ENCODE measurements around the gene LPAR5. TPM values are rescaled to one million over a fixed set of nuclear protein-coding genes. Genes with fewer than 3 reads are reported as not detected.

The LPAR5 gene
- total and polyA plus RNA-seq, 2 of the 13 experiments (the other 11 are each of a cell fraction or from before 2014, with no cell fraction given), result 0.09 to 0.32 TPM

- H3K27me3 ChIP-seq (ENCODE audit: control insufficient read depth in 1 of 2, insufficient read depth in 2 of 2, low read length in 2 of 2), result no peaks in the 10 kb centered on the region; a peak in 1 of 5 replicates
- peaks cover 18% of the 10 kb centered on the region for H3K4me1 ChIP-seq (ENCODE audit: insufficient read depth, low read length)
- peaks cover 7% of the 10 kb centered on the region for H3K79me2 ChIP-seq (ENCODE audit: insufficient read depth, low read length)
- H3K36me3 ChIP-seq (replicated peaks in 1 of 2; ENCODE audit: control insufficient read depth in 1 of 2, insufficient read depth in 2 of 2, low read length in 2 of 2), result peaks cover 1 to 14% of the 10 kb centered on the region in 2 experiments; a peak in 4 of 5 replicates
- intact Hi-C loops (cut with micrococcal nuclease; ENCODE audit: unreplicated experiment), result loop anchor here (1.0 to 2.0 kb wide), 2 partner anchors 26 to 46 kb away; partner anchors contain the start of gene ZNF384
- DNase-seq (ENCODE audit: low spot score) (peak; percentile 99), FAIRE-seq (peak; percentile 90), ATAC-seq (peak; percentile 99)
- no peaks in the 10 kb centered on the region for H4K20me1 ChIP-seq (ENCODE audit: insufficient read depth, low read length)
- no TSS peak for BruUV-seq (replicated peaks)
- 2% methylated on average over 24 of the region's 37 CpGs for WGBS (ENCODE audit: low lambda C conversion rate)
- H3K9me3 ChIP-seq (ENCODE audit: low read length), result no peaks in the 10 kb centered on the region
- peak within 1 kb of the TSS; percentile 99 for H2AFZ ChIP-seq (ENCODE audit: low read length)
- peak within 1 kb of the TSS; percentile 81 for H3K9ac ChIP-seq (ENCODE audit: insufficient read depth, low read depth, low read length)
- ChIA-PET POLR2A (interaction anchor here (3.4 kb wide), 1 partner anchor 26 kb away, joined by 19 read pairs; the partner anchor contains the start of gene ZNF384), CTCF (ENCODE audit: low intra/inter-chr PET ratio, low total read pairs) (no interaction called here)
- peak within 1 kb of the TSS; percentile 77 to 92 (median 87) for H3K4me3 ChIP-seq (replicated peaks in 1 of 3; ENCODE audit: insufficient read depth in 1 of 3, low read depth in 2 of 3, low read length in 3 of 3)
- peak within 1 kb of the TSS; percentile 79 for H3K4me2 ChIP-seq (ENCODE audit: low read depth, low read length)
- in situ Hi-C loops (cut with HindIII; ENCODE audit: extremely low pct_ligation_motif_present, low pct_unique_long_range_greater_than_20kb), result loop anchor here (5.0 kb wide), 1 partner anchor 34 kb away; no protein-coding TSS in a partner anchor
- peak within 1 kb of the TSS; percentile 72 for H3K27ac ChIP-seq (ENCODE audit: extremely low read length, insufficient read depth, low read length)
- TF ChIP-seq ZNF740 (CRISPR knock-in tag; IDR thresholded peaks at IDR 0.05) (peak; percentile 76; the same call in 1 of the 2 replicates), ATF2 (CRISPR knock-in tag; IDR thresholded peaks at IDR 0.05) (peak; percentile 99), ZNF20 (CRISPR knock-in tag; IDR thresholded peaks at IDR 0.05) (no peak), SRSF4 (IDR thresholded peaks at IDR 0.05; ENCODE audit: low read depth, low read length, poor library complexity, severe bottlenecking) (no peak), MYC (CRISPR knock-in tag; IDR thresholded peaks at IDR 0.05; ENCODE audit: borderline replicate concordance) (peak; percentile 58; the same call in 1 of the 2 replicates), MIER3 (CRISPR knock-in tag; IDR thresholded peaks at IDR 0.05; ENCODE audit: borderline replicate concordance) (peak; percentile 79), ZMAT3 (CRISPR knock-in tag; conservative IDR thresholded peaks at IDR 0.05) (0 out of 2 replicates have a peak, but pooled peaks have one; percentile 43), ZBTB34 (CRISPR knock-in tag; IDR thresholded peaks at IDR 0.05) (no peak; the same call in 1 of the 2 replicates), FOXP4 (CRISPR knock-in tag; IDR thresholded peaks at IDR 0.05) (peak; percentile 69; the same call in 1 of the 2 replicates), PRDM15 (CRISPR knock-in tag; IDR thresholded peaks at IDR 0.05) (no peak), NRL (CRISPR knock-in tag; IDR thresholded peaks at IDR 0.05; ENCODE audit: borderline replicate concordance) (peak; percentile 32; the same call in 1 of the 2 replicates), RFX5 (IDR thresholded peaks at IDR 0.05; ENCODE audit: low read depth, low read length) (peak; percentile 74; the same call in 1 of the 2 replicates), MIXL1 (CRISPR knock-in tag; IDR thresholded peaks at IDR 0.05) (no peak; the same call in 1 of the 2 replicates)
These were observed 27.4 kb upstream of the LPAR5 start, which contains the start of gene ING4 for GRCh38 chr12:6662906-6663742. TSS of gene ING4 (minus strand) at chr12:6663119. CDS start at chr12:6663101, 18 bp downstream.

Measured in HepG2 (cell line).